NT2/D1 (cell line): ENCODE results near the gene EIF3D.

ENCODE experiments used
- SUZ12 ChIP-seq: IDR thresholded peaks from 2 replicates; pipeline ENCODE4 v1.6.1; 2011; ENCODE audit not compliant: insufficient read length, insufficient read depth; ENCODE audit errors: extremely low read depth
- YY1 ChIP-seq: IDR thresholded peaks from 2 replicates; pipeline ENCODE4 v1.6.1; 2011; ENCODE audit not compliant: insufficient read length, insufficient read depth
- ZNF274 ChIP-seq: IDR thresholded peaks from 2 replicates; pipeline ENCODE4 v1.6.1; 2011; ENCODE audit warnings: mild to moderate bottlenecking, low read depth, low read length

GRCh38 chr22:36536717-36537116 is 7.8 kb upstream of the EIF3D start:
- TF ChIP-seq YY1 (no peak), ZNF274 (no peak), SUZ12 (no peak)
